ENCODE measurements around the gene OR13C2. TPM values are rescaled to one million over a fixed set of nuclear protein-coding genes. Genes with fewer than 3 reads are reported as not detected.

OR13C2 gene
- total RNA-seq, 1 donor from 2014 or later, result 0.41 TPM

- FAIRE-seq, result no peak
- DNase-seq (ENCODE audit: low spot score in 2 of 2), result no peak
These were observed 49.9 kb downstream of the OR13C2 start for GRCh38 chr9:104555521-104555920.

Other genes starting within 250 kb of the OR13C2 start
- gene OR13F1, start 101.4 kb downstream of the OR13C2 start, total RNA-seq, result not detected
- not detected for gene OR13C4, start 78.4 kb downstream of the OR13C2 start, total RNA-seq
- not detected for gene OR13C3, start 68.8 kb downstream of the OR13C2 start, total RNA-seq
- not detected for gene OR13C8, start 36.5 kb downstream of the OR13C2 start, total RNA-seq
- 0.41 TPM for gene OR13C5, start 6.2 kb downstream of the OR13C2 start, total RNA-seq
- gene OR13C9, start 12.6 kb upstream of the OR13C2 start, total RNA-seq, result not detected
- not detected for gene OR13D1, start 88.9 kb upstream of the OR13C2 start, total RNA-seq
- gene NIPSNAP3A, start 142.1 kb upstream of the OR13C2 start, total RNA-seq, result 107 TPM
- gene NIPSNAP3B, start 158.5 kb upstream of the OR13C2 start, total RNA-seq, result 13.5 TPM

All from frontal cortex (tissue), 4 donors.